Gastrocnemius medialis (tissue), 4 donors: ENCODE measurements around the gene GRK6. TPM values are rescaled to one million over a fixed set of nuclear protein-coding genes. Genes with fewer than 3 reads are reported as not detected.

ENCODE experiments used
- ATAC-seq, 2 donors: fragments of 150-250 bp; one replicate each; pipeline ENCODE4 v1.9.1; 2016
- DNase-seq, 2 donors: peaks; one replicate each; pipeline ENCODE4 v3.0.0-alpha.2; 2019
- H3K27ac ChIP-seq, 4 donors: fragments of 200-600 bp; sonication (generic); 1 replicate in 1 of 4; 2 replicates in 3 of 4; pipeline ENCODE4 v1.5.1; 2016 to 2018; ENCODE audit warnings: mild to moderate bottlenecking in 2 of 4, moderate library complexity in 1 of 4
- H3K27me3 ChIP-seq, 3 donors: fragments of 200-600 bp; sonication (generic) in 2 of 3; 1 replicate in 1 of 3; 2 replicates in 2 of 3; pipeline versions ENCODE4 v1.5.1 to v1.6.0; 2016 to 2019; ENCODE audit warnings: mild to moderate bottlenecking in 1 of 3, moderate library complexity in 1 of 3
- H3K36me3 ChIP-seq, 2 donors: fragments of 200-600 bp; sonication (generic) in 1 of 2; one replicate each; pipeline ENCODE4 v1.5.1; 2017 to 2018
- H3K4me1 ChIP-seq, 2 donors: fragments of 200-600 bp; sonication (generic) in 1 of 2; one replicate each; pipeline ENCODE4 v1.5.1; 2016 to 2017; ENCODE audit warnings: mild to moderate bottlenecking in 2 of 2
- H3K4me3 ChIP-seq, 4 donors: fragments of 200-600 bp; sonication (generic) in 3 of 4; 1 replicate in 1 of 4; 2 replicates in 3 of 4; pipeline ENCODE4 v1.5.1; 2016 to 2019; ENCODE audit warnings: mild to moderate bottlenecking in 2 of 4
- H3K9me3 ChIP-seq, 3 donors: fragments of 200-600 bp; sonication (generic) in 2 of 3; 1 replicate in 1 of 3; 2 replicates in 2 of 3; pipeline ENCODE4 v1.5.1; 2016 to 2019
- POLR2A ChIP-seq, 2 donors: fragments of 450-650 bp; IDR thresholded peaks; one replicate each; pipeline ENCODE4 v1.6.1; 2017; ENCODE audit warnings: antibody characterized with exemption in 2 of 2, mild to moderate bottlenecking in 2 of 2, moderate library complexity in 2 of 2
- in situ Hi-C, 4 donors: fragments of 200-750 bp; cut with MboI; loops; one replicate each; pipeline versions ENCODE4 v1.15.0 to v1.8.0; 2017; ENCODE audit warnings: low sequenced_read_pairs in 4 of 4
- intact Hi-C: fragments of 100-400 bp; cut with DNase I; formaldehyde crosslinking; loops from one replicate; pipeline ENCODE4 v1.15.1; 2023; ENCODE audit warnings: low total_unique reads
- total RNA-seq, 4 donors: library from RNA; depleted of rRNA; stranded (reverse); fragments of >200 nt; gene quantifications; one replicate each; pipeline versions ENCODE4 v1.1.0 to v1.2.3, GENCODE V29; 2016
- TF ChIP-seq, protein P1 (sequence below), 5 experiments: fragments of 450-650 bp in 3 of 5; fragments of 200-600 bp in 2 of 5; sonication (generic) in 2 of 5; IDR thresholded peaks in 4 of 5; conservative IDR thresholded peaks in 1 of 5; 1 replicate in 4 of 5; 2 replicates in 1 of 5; pipeline ENCODE4 v1.5.1; 2016 to 2019; ENCODE audit warnings: antibody characterized with exemption in 5 of 5, mild to moderate bottlenecking in 3 of 5, moderate library complexity in 3 of 5

GRK6 gene
- total RNA-seq, 4 donors from 2014 or later, result 12.7 to 40.5 (median 32.2) TPM

DNA sequence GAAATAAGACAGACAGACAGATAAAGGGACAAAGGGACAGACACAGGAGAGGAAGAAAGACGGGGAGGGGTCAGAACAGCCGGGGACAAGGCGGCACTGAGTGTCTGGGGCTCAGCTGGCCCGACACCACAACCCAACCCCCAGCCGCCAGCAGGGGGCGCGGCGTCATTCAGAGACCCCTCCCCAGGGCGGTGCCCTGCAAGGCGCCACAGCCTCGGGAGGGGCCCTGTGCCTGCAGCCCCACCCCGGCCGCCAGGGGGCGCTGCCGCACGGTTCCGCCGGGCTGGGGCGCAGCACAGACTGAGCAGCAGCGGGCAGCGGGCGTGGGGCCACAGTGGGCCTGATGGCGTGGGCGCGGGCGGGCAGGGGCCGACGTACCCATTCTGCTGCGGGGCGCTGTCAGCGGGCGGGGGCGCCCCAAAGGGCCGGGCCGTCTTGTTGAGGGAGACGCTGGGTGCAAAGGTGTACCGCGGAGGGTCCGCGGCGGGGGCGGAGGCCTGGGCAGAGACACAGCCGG is 65.0 kb downstream of the GRK6 start:
- no peak for ATAC-seq
- H3K36me3 ChIP-seq, result peaks cover 0 to 48% of the 10 kb centered on the region in 2 donors
- H3K4me3 ChIP-seq, result no peak overlapping the region
- peaks cover 42 to 52% of the 10 kb centered on the region in 2 donors for H3K4me1 ChIP-seq
- no peak for DNase-seq
- peak overlapping the region; percentile 33 to 98 (median 96) for H3K27ac ChIP-seq
- H3K9me3 ChIP-seq, result no peaks in the 10 kb centered on the region
- in situ Hi-C loops, result no loop called here
- H3K27me3 ChIP-seq, result no peaks in the 10 kb centered on the region
- intact Hi-C loops, result no loop called here
- TF ChIP-seq, protein P1, sequence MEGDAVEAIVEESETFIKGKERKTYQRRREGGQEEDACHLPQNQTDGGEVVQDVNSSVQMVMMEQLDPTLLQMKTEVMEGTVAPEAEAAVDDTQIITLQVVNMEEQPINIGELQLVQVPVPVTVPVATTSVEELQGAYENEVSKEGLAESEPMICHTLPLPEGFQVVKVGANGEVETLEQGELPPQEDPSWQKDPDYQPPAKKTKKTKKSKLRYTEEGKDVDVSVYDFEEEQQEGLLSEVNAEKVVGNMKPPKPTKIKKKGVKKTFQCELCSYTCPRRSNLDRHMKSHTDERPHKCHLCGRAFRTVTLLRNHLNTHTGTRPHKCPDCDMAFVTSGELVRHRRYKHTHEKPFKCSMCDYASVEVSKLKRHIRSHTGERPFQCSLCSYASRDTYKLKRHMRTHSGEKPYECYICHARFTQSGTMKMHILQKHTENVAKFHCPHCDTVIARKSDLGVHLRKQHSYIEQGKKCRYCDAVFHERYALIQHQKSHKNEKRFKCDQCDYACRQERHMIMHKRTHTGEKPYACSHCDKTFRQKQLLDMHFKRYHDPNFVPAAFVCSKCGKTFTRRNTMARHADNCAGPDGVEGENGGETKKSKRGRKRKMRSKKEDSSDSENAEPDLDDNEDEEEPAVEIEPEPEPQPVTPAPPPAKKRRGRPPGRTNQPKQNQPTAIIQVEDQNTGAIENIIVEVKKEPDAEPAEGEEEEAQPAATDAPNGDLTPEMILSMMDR (IDR thresholded peaks at IDR 0.05 in 4 of 5, conservative IDR thresholded peaks at IDR 0.05 in 1 of 5), result peak; percentile 49 to 93 (median 77)
- TF ChIP-seq POLR2A (IDR thresholded peaks at IDR 0.05), result no peak

DNA sequence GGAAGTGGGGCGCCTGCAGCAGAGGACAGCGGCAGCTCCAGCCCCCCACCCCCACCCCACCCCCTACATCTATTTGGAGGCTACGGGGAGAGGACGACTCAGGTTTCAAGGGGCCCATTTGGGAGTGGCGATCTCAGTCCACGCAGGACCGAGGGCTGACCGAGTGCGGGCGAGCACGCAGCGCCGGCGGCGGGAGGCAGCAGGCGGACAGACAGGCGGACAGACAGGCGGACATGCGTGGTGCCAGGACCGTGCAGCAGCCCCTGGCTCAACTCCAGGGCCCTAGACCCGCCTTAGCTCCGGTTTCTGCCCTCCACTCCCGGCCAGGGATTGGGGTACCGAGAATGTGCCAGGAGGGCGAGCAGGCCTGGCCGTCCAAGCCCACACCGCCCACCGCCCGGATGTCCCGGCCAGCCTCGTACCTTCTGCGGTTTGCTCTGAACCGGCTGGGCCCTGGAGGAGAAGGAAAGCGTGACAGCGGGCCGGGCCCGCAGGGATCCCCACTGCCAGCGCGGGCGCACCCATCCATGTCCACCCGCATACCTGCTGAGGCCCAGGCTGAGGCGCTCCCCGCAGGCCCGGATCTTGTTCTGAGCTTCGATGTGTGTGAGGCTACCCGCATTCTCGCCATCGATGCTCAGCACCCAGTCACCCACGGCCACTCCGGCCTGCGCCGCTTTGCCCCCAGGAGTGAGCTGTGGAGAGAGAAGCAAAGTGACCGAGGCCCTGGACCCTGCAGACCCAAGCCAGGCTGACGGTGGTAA is 65.7 kb downstream of the GRK6 start:
- H3K4me1 ChIP-seq, result peaks cover 42 to 54% of the 10 kb centered on the region in 2 donors
- in situ Hi-C loops, result no loop called here
- intact Hi-C loops, result no loop called here
- no peaks in the 10 kb centered on the region for H3K9me3 ChIP-seq
- H3K4me3 ChIP-seq, result no peak overlapping the region
- ATAC-seq (no peak), DNase-seq (no peak)
- H3K27ac ChIP-seq, result peak overlapping the region; percentile 37 to 98 (median 96)
- H3K36me3 ChIP-seq, result peaks cover 0 to 45% of the 10 kb centered on the region in 2 donors
- TF ChIP-seq, protein P1 (IDR thresholded peaks at IDR 0.05 in 4 of 5, conservative IDR thresholded peaks at IDR 0.05 in 1 of 5), result no peak
- TF ChIP-seq POLR2A (IDR thresholded peaks at IDR 0.05), result no peak
- no peaks in the 10 kb centered on the region for H3K27me3 ChIP-seq

Other genes with a start within 250 kb of the GRK6 start
- gene RAB24, start 123.0 kb upstream of the GRK6 start, total RNA-seq, result 10 to 100 TPM; 11.4 to 22.8 (median 14.5) TPM
- 10 to 100 TPM; 13.4 to 45.8 (median 28.2) TPM for gene PRELID1, start 122.9 kb upstream of the GRK6 start, total RNA-seq
- 1 to 10 TPM in 3 of 4 donors, under 1 TPM in 1; 0.90 to 7.8 (median 3.5) TPM for gene MXD3, start 114.8 kb upstream of the GRK6 start, total RNA-seq
- gene LMAN2, start 75.0 kb upstream of the GRK6 start, total RNA-seq, result 100 to 1,000 TPM in 1 of 4 donors, 10 to 100 TPM in 3; 70.2 to 109 (median 86.6) TPM
- gene RGS14, start 68.8 kb upstream of the GRK6 start, total RNA-seq, result 10 to 100 TPM in 1 of 4 donors, 1 to 10 TPM in 3; 1.6 to 25.9 (median 5.0) TPM
- gene SLC34A1, start 42.2 kb upstream of the GRK6 start, total RNA-seq, result not detected
- not detected for gene PFN3, start 26.0 kb upstream of the GRK6 start, total RNA-seq
- 1 to 10 TPM in 1 of 4 donors, under 1 TPM in 2, not detected in 1; 0.36 to 1.2 (median 0.95) TPM for gene F12, start 17.1 kb upstream of the GRK6 start, total RNA-seq
- gene PRR7, start 20.1 kb downstream of the GRK6 start, total RNA-seq, result 1 to 10 TPM in 2 of 4 donors, under 1 TPM in 1, not detected in 1; 0.63 to 2.0 (median 1.4) TPM
- gene DBN1, start 47.0 kb downstream of the GRK6 start, total RNA-seq, result 10 to 100 TPM; 16.3 to 27.5 (median 23.2) TPM
- 100 to 1,000 TPM; 132 to 244 (median 220) TPM for gene PDLIM7, start 70.9 kb downstream of the GRK6 start, total RNA-seq
- 1 to 10 TPM; 2.1 to 5.1 (median 2.9) TPM for gene DOK3, start 83.2 kb downstream of the GRK6 start, total RNA-seq
- gene DDX41, start 90.3 kb downstream of the GRK6 start, total RNA-seq, result 100 to 1,000 TPM in 1 of 4 donors, 10 to 100 TPM in 3; 47.1 to 105 (median 62.3) TPM
- 10 to 100 TPM; 13.2 to 21.3 (median 16.6) TPM for gene FAM193B, start 127.9 kb downstream of the GRK6 start, total RNA-seq
- 10 to 100 TPM; 24.3 to 67.2 (median 37.3) TPM for gene TMED9, start 165.5 kb downstream of the GRK6 start, total RNA-seq
- gene B4GALT7, start 173.5 kb downstream of the GRK6 start, total RNA-seq, result 10 to 100 TPM; 11.9 to 24.8 (median 16.2) TPM